Stomach (tissue), 9 donors: ENCODE results near the gene SHISA6. TPM values are rescaled to one million over a fixed set of nuclear protein-coding genes. Genes with fewer than 3 reads are reported as not detected.

ENCODE experiments used
- DNase-seq, 2 donors: peaks; one replicate each; pipeline versions ENCODE4 v3.0.0 to v3.0.0-alpha.2; 2013 to 2019
- H3K27ac ChIP-seq, 5 donors: fragments of 200-600 bp in 4 of 5; sonication (generic) in 4 of 5; one replicate each; pipeline ENCODE4 v1.5.1; 2013 to 2019; ENCODE audit warnings: mild to moderate bottlenecking in 1 of 5, moderate library complexity in 1 of 5
- H3K27me3 ChIP-seq, 3 donors: fragments of 200-600 bp; sonication (generic); one replicate each; pipeline ENCODE4 v1.5.1; 2017 to 2019; ENCODE audit warnings: mixed run types in 1 of 3
- H3K36me3 ChIP-seq, 4 donors: fragments of 200-600 bp; sonication (generic); 1 replicate in 3 of 4; 2 replicates in 1 of 4; pipeline ENCODE4 v1.5.1; 2016 to 2019
- H3K4me1 ChIP-seq, 4 donors: fragments of 200-600 bp; sonication (generic); one replicate each; pipeline ENCODE4 v1.5.1; 2016 to 2019
- H3K4me3 ChIP-seq, 4 donors: fragments of 200-600 bp; sonication (generic) in 3 of 4; one replicate each; pipeline ENCODE4 v1.5.1; 2016 to 2019; ENCODE audit warnings: mild to moderate bottlenecking in 1 of 4
- H3K9me3 ChIP-seq, 4 donors: fragments of 200-600 bp; sonication (generic); one replicate each; pipeline ENCODE4 v1.5.1; 2016 to 2019
- CTCF ChIP-seq, 7 experiments: fragments of 450-650 bp in 4 of 7; fragments of 200-600 bp in 3 of 7; sonication (generic) in 3 of 7; IDR thresholded peaks; one replicate each; pipeline ENCODE4 v1.5.1; 2016 to 2019; ENCODE audit warnings: antibody characterized with exemption in 7 of 7, control low read depth in 2 of 7, mild to moderate bottlenecking in 1 of 7
- EP300 ChIP-seq: sonication (generic); formaldehyde crosslinking; IDR thresholded peaks from one replicate; pipeline ENCODE4 v1.6.1; 2017; ENCODE audit warnings: antibody characterized with exemption
- POLR2A ChIP-seq, 4 donors: fragments of 450-650 bp; IDR thresholded peaks; one replicate each; pipeline ENCODE4 v1.6.1; 2016; ENCODE audit warnings: antibody characterized with exemption in 4 of 4, control low read depth in 2 of 4, mild to moderate bottlenecking in 1 of 4, moderate library complexity in 1 of 4
- POLR2AphosphoS5 ChIP-seq, 3 donors: sonication (generic); formaldehyde crosslinking; IDR thresholded peaks; one replicate each; pipeline ENCODE4 v1.6.1; 2016; ENCODE audit warnings: antibody characterized with exemption in 3 of 3
- WGBS, 5 donors: extraction: QIAGEN DNeasy Blood & Tissue Kit in 3 of 5; methylation state at CpG; one replicate each; pipeline versions ENCODE4 v1.1.5 to v1.1.7; 2013 to 2018; 5-methylcytosine and 5-hydroxymethylcytosine counted together
- intact Hi-C: fragments of 100-400 bp; cut with DNase I; formaldehyde crosslinking; loops from one replicate; pipeline ENCODE4 v1.15.1; 2023; ENCODE audit warnings: low total_unique reads
- polyA plus RNA-seq, 3 donors: library from polyadenylated mRNA; stranded (reverse); fragments of 200-250 nt; gene quantifications; one replicate each; pipeline ENCODE4 v1.2.3, GENCODE V29; 2013
- total RNA-seq, 5 donors: library from RNA; depleted of rRNA; stranded (reverse); fragments of >200 nt; gene quantifications; one replicate each; pipeline versions ENCODE4 v1.1.0 to v1.2.3, GENCODE V29; 2014 to 2016
- donor health status: healthy with polysubstance abuse.
- donor health status: Bipolar disorder and iron deficiency.
- donor health status: healthy.

SHISA6 gene
- total and polyA plus RNA-seq, 8 donors: 0.15 to 3.6 (median 1.3) TPM; not detected in 1

- no peaks in the 10 kb centered on the region for H3K4me1 ChIP-seq
- no peak for TF ChIP-seq CTCF (IDR thresholded peaks at IDR 0.05)
- no peak for TF ChIP-seq POLR2A (IDR thresholded peaks at IDR 0.05)
- 83 to 95% (median 91%) methylated on average over 5 of the region's 5 CpGs for WGBS, 5 donors
- DNase-seq: no peak
- H3K27me3 ChIP-seq: no peaks in the 10 kb centered on the region
- no peak overlapping the region for H3K27ac ChIP-seq
- H3K9me3 ChIP-seq: no peaks in the 10 kb centered on the region
- intact Hi-C loops: no loop called here
- no peaks in the 10 kb centered on the region for H3K36me3 ChIP-seq
- no peak overlapping the region for H3K4me3 ChIP-seq
These were observed 142.1 kb downstream of the SHISA6 start for GRCh38 chr17:11383157-11383556.

GRCh38 chr17:11384131-11384530 lies 143.1 kb downstream of the SHISA6 start:
- H3K27ac ChIP-seq: no peak overlapping the region
- intact Hi-C loops: no loop called here

GRCh38 chr17:11387610-11388009 lies 146.6 kb downstream of the SHISA6 start:
- H3K36me3 ChIP-seq: no peaks in the 10 kb centered on the region
- TF ChIP-seq POLR2AphosphoS5 (IDR thresholded peaks at IDR 0.05) (no peak), CTCF (IDR thresholded peaks at IDR 0.05) (no peak), POLR2A (IDR thresholded peaks at IDR 0.05) (no peak)
- no peak overlapping the region for H3K27ac ChIP-seq
- WGBS, 5 donors: 33 to 46% (median 38%) methylated on average over 2 of the region's 2 CpGs
- peaks cover 0 to 11% (median 5%) of the 10 kb centered on the region in 4 donors for H3K9me3 ChIP-seq
- H3K4me3 ChIP-seq: no peak overlapping the region
- no peaks in the 10 kb centered on the region for H3K4me1 ChIP-seq
- intact Hi-C loops: no loop called here
- DNase-seq: no peak
- H3K27me3 ChIP-seq: no peaks in the 10 kb centered on the region

More at GRCh38 chr17:11384131-11384530, 143.1 kb downstream of the SHISA6 start:
- Histone ChIP-seq H3K4me3 (no peak overlapping the region), H3K9me3 (no peaks in the 10 kb centered on the region), H3K4me1 (no peaks in the 10 kb centered on the region), H3K27me3 (no peaks in the 10 kb centered on the region), H3K36me3 (no peaks in the 10 kb centered on the region)
- DNase-seq: no peak
- 90 to 95% (median 93%) methylated on average over 3 of the region's 3 CpGs for WGBS, 5 donors
- TF ChIP-seq EP300: no peak
- no peak for TF ChIP-seq CTCF (IDR thresholded peaks at IDR 0.05)
- no peak for TF ChIP-seq POLR2A (IDR thresholded peaks at IDR 0.05)
- no peak for TF ChIP-seq POLR2AphosphoS5 (IDR thresholded peaks at IDR 0.05)

- intact Hi-C loops: no loop called here
- peak in 1 of 2 donors; percentile 68 for DNase-seq
- WGBS, 5 donors: 42 to 55% (median 44%) methylated on average over 6 of the region's 6 CpGs
These were observed 147.0 kb downstream of the SHISA6 start for GRCh38 chr17:11388054-11388453.

More at GRCh38 chr17:11388054-11388453, 147.0 kb downstream of the SHISA6 start:
- Histone ChIP-seq H3K27me3 (no peaks in the 10 kb centered on the region), H3K4me3 (no peak overlapping the region), H3K9me3 (peaks cover 0 to 14% (median 7%) of the 10 kb centered on the region in 4 donors), H3K36me3 (no peaks in the 10 kb centered on the region), H3K27ac (no peak overlapping the region), H3K4me1 (no peaks in the 10 kb centered on the region)
- no peak for TF ChIP-seq EP300
- no peak for TF ChIP-seq CTCF (IDR thresholded peaks at IDR 0.05)
- no peak for TF ChIP-seq POLR2AphosphoS5 (IDR thresholded peaks at IDR 0.05)
- TF ChIP-seq POLR2A (IDR thresholded peaks at IDR 0.05): no peak
